AG09319 (cell line): Measurements from ENCODE around the gene DAP.
"Not testable (repeated sequence)": the region's sequence is repeated elsewhere in the genome, so short reads cannot be mapped to it uniquely, and the experiment has no call there.

Experiments
- DNase-seq: peaks from one replicate; pipeline ENCODE4 v3.0.0-alpha.2; 2010; ENCODE audit warnings: low read depth; ENCODE audit errors: extremely low read depth
- CTCF ChIP-seq: IDR thresholded peaks from 2 replicates; pipeline ENCODE4 v1.5.1; 2011; ENCODE audit warnings: low read depth, mild to moderate bottlenecking, inconsistent platforms, low read length, moderate library complexity

DAP gene

GRCh38 chr5:10719965-10720364 is 41.1 kb downstream of the DAP start:
- no peak for TF ChIP-seq CTCF
- DNase-seq, result peak; percentile 57

- not testable (repeated sequence) for DNase-seq
Observed at GRCh38 chr5:10718617-10719016, 42.4 kb downstream of the DAP start.

DNA sequence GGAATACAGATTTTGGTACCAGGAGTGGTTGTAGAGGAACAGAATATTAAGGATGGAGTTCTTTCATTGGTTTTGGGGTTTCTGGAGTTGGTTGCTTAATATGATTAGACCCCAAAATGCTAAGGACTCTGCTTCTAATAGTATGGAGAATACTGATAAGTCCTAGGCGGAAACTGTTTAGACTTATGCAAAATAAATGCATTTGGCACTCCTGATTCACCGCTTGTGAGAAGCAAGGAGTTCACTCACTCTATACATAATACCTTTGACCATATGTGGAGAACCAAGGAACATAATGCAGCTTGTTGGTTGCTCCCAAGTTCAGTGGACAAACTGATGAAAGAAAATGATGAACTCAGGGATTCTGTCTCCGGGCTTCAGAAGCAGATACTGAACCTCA is 44.2 kb downstream of the DAP start:
- DNase-seq, result not testable (repeated sequence)

DNA sequence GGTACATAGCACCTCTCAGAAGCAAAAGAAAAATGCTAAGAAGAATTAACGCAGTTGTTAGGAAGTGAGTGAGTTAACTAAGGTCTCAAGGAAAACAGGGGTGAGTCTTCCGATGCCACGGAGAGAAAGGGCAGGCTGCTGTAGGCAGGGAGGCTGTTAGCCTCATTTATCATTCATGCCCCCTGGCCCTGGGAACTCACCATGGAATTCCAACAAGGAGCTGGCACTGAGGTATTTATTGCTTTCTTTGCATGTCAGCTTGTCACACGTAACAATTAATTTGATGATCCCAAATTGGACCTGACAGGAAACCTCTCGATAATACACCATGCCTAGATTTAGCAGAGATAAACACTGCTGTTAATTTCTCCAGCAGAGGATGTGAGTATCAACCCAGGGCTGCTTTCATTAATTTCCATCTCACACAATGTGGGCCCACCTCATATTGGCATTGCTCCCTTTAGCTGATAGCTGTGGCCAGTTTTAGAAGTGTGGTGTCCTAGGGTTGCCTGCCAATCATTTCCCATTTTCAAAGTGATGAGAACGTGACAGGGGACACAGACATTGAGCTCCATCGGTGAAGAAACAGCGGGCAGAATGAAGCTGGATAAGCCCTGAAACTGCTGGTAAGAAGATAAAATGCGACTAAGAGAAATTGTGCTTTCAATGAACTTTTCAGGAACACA is 45.3 kb downstream of the DAP start:
- no peak for TF ChIP-seq CTCF
- DNase-seq, result no peak

GRCh38 chr5:10712574-10713366 is 48.3 kb downstream of the DAP start:
- no peak for TF ChIP-seq CTCF
- no peak for DNase-seq

- no peak for DNase-seq
- TF ChIP-seq CTCF, result no peak
Observed at GRCh38 chr5:10711562-10711961, 49.5 kb downstream of the DAP start.

DNA sequence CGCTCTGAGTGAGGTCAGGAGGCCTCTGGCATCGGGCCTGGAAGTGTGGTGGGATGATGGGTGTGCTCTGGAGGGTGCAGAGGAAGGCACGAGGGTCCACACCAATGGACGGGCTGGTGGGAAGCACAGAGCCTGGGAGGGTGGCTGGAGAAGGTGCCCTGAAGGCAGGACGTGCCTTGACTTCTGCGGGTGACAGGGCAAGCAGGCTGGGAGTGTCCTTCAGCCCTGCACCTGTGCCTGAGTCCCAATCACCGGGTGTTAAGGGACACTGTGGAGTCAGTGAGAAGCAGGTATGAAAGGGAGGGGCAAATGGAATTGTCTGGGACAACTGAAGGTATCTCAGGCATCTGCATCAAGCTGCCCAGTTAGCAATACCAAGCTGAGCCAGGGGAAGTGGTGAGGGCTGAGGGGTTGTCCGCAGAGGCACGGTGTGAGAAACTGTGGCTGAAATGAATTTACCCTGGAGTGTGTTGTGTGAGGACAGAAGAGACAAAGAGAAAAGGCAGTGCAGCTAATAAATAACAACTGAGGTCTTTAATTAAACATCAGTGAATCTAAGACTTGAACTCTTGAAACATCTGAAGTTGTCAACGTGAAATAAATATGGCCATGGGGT is 50.4 kb downstream of the DAP start:
- TF ChIP-seq CTCF, result no peak
- no peak for DNase-seq

DNA sequence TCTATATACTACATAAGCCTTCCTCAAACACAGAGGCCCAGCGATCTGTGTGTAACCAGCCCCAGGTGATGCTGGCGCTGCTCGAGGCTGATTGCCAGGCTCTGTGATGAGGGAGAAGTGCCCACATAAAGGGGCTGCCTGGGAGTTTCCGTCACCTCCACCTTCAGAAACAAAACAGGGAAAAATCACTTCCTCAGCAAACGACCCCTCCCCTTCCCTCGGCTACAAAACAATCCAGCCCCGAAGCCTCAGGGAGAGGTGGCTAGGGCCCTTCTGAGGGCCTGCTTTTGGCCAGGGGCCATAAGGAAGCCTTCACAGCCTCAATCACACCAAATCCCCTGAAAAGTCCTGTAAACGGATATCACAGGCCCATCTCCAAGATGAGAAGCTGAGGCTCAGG is 51.1 kb downstream of the DAP start:
- no peak for DNase-seq
- TF ChIP-seq CTCF, result no peak
